Liver (tissue), 9 donors: ENCODE measurements around the gene IMPG1. TPM values are rescaled to one million over a fixed set of nuclear protein-coding genes. Genes with fewer than 3 reads are reported as not detected.

ENCODE experiments used
- DNase-seq: peaks from one replicate; pipeline ENCODE4 v3.0.0-alpha.2; 2017; ENCODE audit warnings: low spot score
- H3K27ac ChIP-seq, 2 donors: one replicate each; pipeline ENCODE4 v1.7.0; 2013; ENCODE audit warnings: inconsistent platforms in 2 of 2, low read length in 2 of 2, control low read depth in 1 of 2, low read depth in 1 of 2, mild to moderate bottlenecking in 1 of 2
- H3K27me3 ChIP-seq, 4 donors: one replicate each; pipeline versions ENCODE4 v1.6.1 to v1.7.0; 2013; ENCODE audit warnings: low read length in 3 of 4, inconsistent platforms in 1 of 4, mild to moderate bottlenecking in 1 of 4, moderate library complexity in 1 of 4; ENCODE audit not compliant: control insufficient read depth in 4 of 4, insufficient read depth in 4 of 4
- H3K36me3 ChIP-seq, 4 donors: one replicate each; pipeline versions ENCODE4 v1.6.1 to v1.7.0; 2013; ENCODE audit warnings: low read length in 3 of 4, mild to moderate bottlenecking in 3 of 4, low read depth in 1 of 4, moderate library complexity in 1 of 4; ENCODE audit not compliant: control insufficient read depth in 4 of 4, insufficient read depth in 3 of 4
- H3K4me1 ChIP-seq, 4 donors: one replicate each; pipeline versions ENCODE4 v1.6.1 to v1.7.0; 2013; ENCODE audit warnings: low read length in 3 of 4, mild to moderate bottlenecking in 3 of 4, moderate library complexity in 1 of 4; ENCODE audit not compliant: control insufficient read depth in 4 of 4, insufficient read depth in 4 of 4
- H3K4me3 ChIP-seq, 3 donors: one replicate each; pipeline versions ENCODE4 v1.6.1 to v1.7.0; 2013; ENCODE audit warnings: low read length in 3 of 3, control low read depth in 1 of 3, low read depth in 1 of 3, mild to moderate bottlenecking in 1 of 3
- H3K9ac ChIP-seq, 2 donors: one replicate each; pipeline ENCODE4 v1.7.0; 2013; ENCODE audit warnings: low read length in 2 of 2, mild to moderate bottlenecking in 2 of 2, moderate library complexity in 2 of 2, control low read depth in 1 of 2, low read depth in 1 of 2
- H3K9me3 ChIP-seq, 4 donors: one replicate each; pipeline versions ENCODE4 v1.6.1 to v1.7.0; 2013; ENCODE audit warnings: low read length in 3 of 4; ENCODE audit not compliant: control insufficient read depth in 4 of 4
- EGR1 ChIP-seq, 2 donors: IDR thresholded peaks; 2 replicates each; pipeline ENCODE4 v1.6.1; 2016 to 2018; ENCODE audit warnings: antibody characterized with exemption in 2 of 2, low read depth in 2 of 2
- FOXA1 ChIP-seq: IDR thresholded peaks from 2 replicates; pipeline ENCODE4 v1.6.1; 2016; ENCODE audit warnings: antibody characterized with exemption
- FOXA2 ChIP-seq: IDR thresholded peaks from 2 replicates; pipeline ENCODE4 v1.6.1; 2016; ENCODE audit warnings: antibody characterized with exemption
- GABPA ChIP-seq, 2 donors: IDR thresholded peaks in 1 of 2; conservative IDR thresholded peaks in 1 of 2; 2 replicates each; pipeline ENCODE4 v1.6.1; 2016; ENCODE audit warnings: antibody characterized with exemption in 2 of 2, mild to moderate bottlenecking in 1 of 2, moderate library complexity in 1 of 2
- HNF4A ChIP-seq, 2 donors: conservative IDR thresholded peaks; 2 replicates each; pipeline ENCODE4 v1.6.1; 2016; ENCODE audit warnings: antibody characterized with exemption in 2 of 2, mild to moderate bottlenecking in 2 of 2
- HNF4G ChIP-seq: IDR thresholded peaks from 2 replicates; pipeline ENCODE4 v1.6.1; 2016; ENCODE audit warnings: antibody characterized with exemption
- JUND ChIP-seq, 2 donors: IDR thresholded peaks; 2 replicates each; pipeline ENCODE4 v1.6.1; 2016; ENCODE audit warnings: antibody characterized with exemption in 2 of 2
- NR2F2 ChIP-seq: IDR thresholded peaks from 2 replicates; pipeline ENCODE4 v1.6.1; 2016; ENCODE audit warnings: antibody characterized with exemption
- RAD21 ChIP-seq, 2 donors: IDR thresholded peaks; 2 replicates each; pipeline ENCODE4 v1.6.1; 2016; ENCODE audit warnings: antibody characterized with exemption in 2 of 2, mild to moderate bottlenecking in 2 of 2
- RXRA ChIP-seq, 2 donors: IDR thresholded peaks; 2 replicates each; pipeline ENCODE4 v1.6.1; 2017 to 2018; ENCODE audit warnings: antibody characterized with exemption in 2 of 2, mild to moderate bottlenecking in 1 of 2
- SP1 ChIP-seq: IDR thresholded peaks from 2 replicates; pipeline ENCODE4 v1.6.1; 2018; ENCODE audit warnings: antibody characterized with exemption, mild to moderate bottlenecking
- TAF1 ChIP-seq: conservative IDR thresholded peaks from 2 replicates; pipeline ENCODE4 v1.6.1; 2016; ENCODE audit warnings: antibody characterized with exemption, mild to moderate bottlenecking
- YY1 ChIP-seq: IDR thresholded peaks from 2 replicates; pipeline ENCODE4 v1.6.1; 2016; ENCODE audit warnings: antibody characterized with exemption, mild to moderate bottlenecking
- WGBS: extraction: QIAGEN DNeasy Blood & Tissue Kit; methylation state at CpG from one replicate; pipeline ENCODE4 v1.1.7; 2013; 5-methylcytosine and 5-hydroxymethylcytosine counted together
- polyA plus RNA-seq, 2 donors: library from polyadenylated mRNA; stranded (reverse) in 1 of 2; unstranded in 1 of 2; fragments of 200-250 nt in 1 of 2; fragments of >200 nt in 1 of 2; fragmentation: Nextera tagmentation in 1 of 2; extraction: Ambion mirVana in 1 of 2; gene quantifications; one replicate each; pipeline versions ENCODE4 v1.2.1 to v1.2.3, GENCODE V29; 2013 to 2015
- total RNA-seq, 2 donors: library from RNA; depleted of rRNA; stranded (reverse); fragments of >200 nt; gene quantifications; one replicate each; pipeline ENCODE4 v1.2.3, GENCODE V29; 2014
- TF ChIP-seq, protein P1 (sequence below): IDR thresholded peaks from 2 replicates; pipeline ENCODE4 v1.6.1; 2016; ENCODE audit warnings: antibody characterized with exemption, mild to moderate bottlenecking
- TF ChIP-seq, protein P2 (sequence below): IDR thresholded peaks from 2 replicates; pipeline ENCODE4 v1.6.1; 2016; ENCODE audit warnings: antibody characterized with exemption
- TF ChIP-seq, protein P3 (sequence below): IDR thresholded peaks from 2 replicates; pipeline ENCODE4 v1.6.1; 2016; ENCODE audit warnings: antibody characterized with exemption
- TF ChIP-seq, protein P4 (sequence below): fragments of 150-350 bp; IDR thresholded peaks from 2 replicates; pipeline ENCODE4 v1.5.1; 2017; ENCODE audit warnings: improper control_type of control experiment, low read depth, low read length; ENCODE audit not compliant: missing input control
- TF ChIP-seq, protein P5 (sequence below): IDR thresholded peaks from 2 replicates; pipeline ENCODE4 v1.6.1; 2016; ENCODE audit warnings: antibody characterized with exemption
- donor health status: healthy.
- donor health status: healthy.
- donor health status: healthy.
- donor health status: healthy.
- donor health status: healthy.

The IMPG1 gene
- total and polyA plus RNA-seq, 4 donors = not detected

DNA sequence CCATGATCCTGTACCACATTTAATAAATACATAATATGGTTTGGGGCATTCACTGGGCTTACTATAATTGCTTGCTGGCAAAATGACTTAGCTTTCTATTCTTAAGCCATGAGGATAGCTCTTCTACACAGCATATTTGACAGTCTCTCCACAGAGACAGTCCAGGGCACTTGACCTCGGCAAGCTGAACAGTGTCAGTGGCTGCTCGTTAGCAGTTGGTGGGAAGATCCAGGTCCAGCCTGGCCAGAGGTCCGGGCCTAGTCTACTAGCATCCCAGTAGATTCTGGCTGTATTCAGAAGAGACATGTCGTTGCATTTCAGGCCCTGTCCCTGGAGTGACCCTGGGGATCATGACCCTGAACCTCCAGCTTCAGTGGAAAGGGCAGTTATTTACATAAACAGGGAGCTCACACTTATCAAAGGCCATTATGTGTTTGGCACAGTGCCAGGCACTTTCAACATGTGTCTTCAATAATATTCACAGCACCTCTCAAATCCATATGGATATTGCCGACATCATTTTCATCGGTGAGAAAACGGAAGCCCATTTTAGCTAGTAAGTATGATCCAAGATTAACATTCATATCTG lies 139.0 kb downstream of the IMPG1 start:
- Histone ChIP-seq H3K36me3 (no peaks in the 10 kb centered on the region), H3K4me1 (peaks cover 1 to 17% (median 9%) of the 10 kb centered on the region in 4 donors), H3K27ac (no peak overlapping the region), H3K27me3 (no peaks in the 10 kb centered on the region), H3K9ac (no peak overlapping the region), H3K9me3 (no peaks in the 10 kb centered on the region), H3K4me3 (no peak overlapping the region)
- TF ChIP-seq, protein P1, sequence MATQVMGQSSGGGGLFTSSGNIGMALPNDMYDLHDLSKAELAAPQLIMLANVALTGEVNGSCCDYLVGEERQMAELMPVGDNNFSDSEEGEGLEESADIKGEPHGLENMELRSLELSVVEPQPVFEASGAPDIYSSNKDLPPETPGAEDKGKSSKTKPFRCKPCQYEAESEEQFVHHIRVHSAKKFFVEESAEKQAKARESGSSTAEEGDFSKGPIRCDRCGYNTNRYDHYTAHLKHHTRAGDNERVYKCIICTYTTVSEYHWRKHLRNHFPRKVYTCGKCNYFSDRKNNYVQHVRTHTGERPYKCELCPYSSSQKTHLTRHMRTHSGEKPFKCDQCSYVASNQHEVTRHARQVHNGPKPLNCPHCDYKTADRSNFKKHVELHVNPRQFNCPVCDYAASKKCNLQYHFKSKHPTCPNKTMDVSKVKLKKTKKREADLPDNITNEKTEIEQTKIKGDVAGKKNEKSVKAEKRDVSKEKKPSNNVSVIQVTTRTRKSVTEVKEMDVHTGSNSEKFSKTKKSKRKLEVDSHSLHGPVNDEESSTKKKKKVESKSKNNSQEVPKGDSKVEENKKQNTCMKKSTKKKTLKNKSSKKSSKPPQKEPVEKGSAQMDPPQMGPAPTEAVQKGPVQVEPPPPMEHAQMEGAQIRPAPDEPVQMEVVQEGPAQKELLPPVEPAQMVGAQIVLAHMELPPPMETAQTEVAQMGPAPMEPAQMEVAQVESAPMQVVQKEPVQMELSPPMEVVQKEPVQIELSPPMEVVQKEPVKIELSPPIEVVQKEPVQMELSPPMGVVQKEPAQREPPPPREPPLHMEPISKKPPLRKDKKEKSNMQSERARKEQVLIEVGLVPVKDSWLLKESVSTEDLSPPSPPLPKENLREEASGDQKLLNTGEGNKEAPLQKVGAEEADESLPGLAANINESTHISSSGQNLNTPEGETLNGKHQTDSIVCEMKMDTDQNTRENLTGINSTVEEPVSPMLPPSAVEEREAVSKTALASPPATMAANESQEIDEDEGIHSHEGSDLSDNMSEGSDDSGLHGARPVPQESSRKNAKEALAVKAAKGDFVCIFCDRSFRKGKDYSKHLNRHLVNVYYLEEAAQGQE = no peak
- no peak for TF ChIP-seq FOXA1
- TF ChIP-seq, protein P2, sequence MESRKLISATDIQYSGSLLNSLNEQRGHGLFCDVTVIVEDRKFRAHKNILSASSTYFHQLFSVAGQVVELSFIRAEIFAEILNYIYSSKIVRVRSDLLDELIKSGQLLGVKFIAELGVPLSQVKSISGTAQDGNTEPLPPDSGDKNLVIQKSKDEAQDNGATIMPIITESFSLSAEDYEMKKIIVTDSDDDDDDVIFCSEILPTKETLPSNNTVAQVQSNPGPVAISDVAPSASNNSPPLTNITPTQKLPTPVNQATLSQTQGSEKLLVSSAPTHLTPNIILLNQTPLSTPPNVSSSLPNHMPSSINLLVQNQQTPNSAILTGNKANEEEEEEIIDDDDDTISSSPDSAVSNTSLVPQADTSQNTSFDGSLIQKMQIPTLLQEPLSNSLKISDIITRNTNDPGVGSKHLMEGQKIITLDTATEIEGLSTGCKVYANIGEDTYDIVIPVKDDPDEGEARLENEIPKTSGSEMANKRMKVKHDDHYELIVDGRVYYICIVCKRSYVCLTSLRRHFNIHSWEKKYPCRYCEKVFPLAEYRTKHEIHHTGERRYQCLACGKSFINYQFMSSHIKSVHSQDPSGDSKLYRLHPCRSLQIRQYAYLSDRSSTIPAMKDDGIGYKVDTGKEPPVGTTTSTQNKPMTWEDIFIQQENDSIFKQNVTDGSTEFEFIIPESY = no peak
- TF ChIP-seq RXRA (IDR thresholded peaks at IDR 0.05) = peak; percentile 36 to 88
- TF ChIP-seq, protein P3, sequence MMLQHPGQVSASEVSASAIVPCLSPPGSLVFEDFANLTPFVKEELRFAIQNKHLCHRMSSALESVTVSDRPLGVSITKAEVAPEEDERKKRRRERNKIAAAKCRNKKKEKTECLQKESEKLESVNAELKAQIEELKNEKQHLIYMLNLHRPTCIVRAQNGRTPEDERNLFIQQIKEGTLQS = no peak
- no peak for TF ChIP-seq HNF4G
- TF ChIP-seq FOXA2 = no peak
- TF ChIP-seq JUND (IDR thresholded peaks at IDR 0.05) = no peak
- TF ChIP-seq TAF1 = no peak
- TF ChIP-seq, protein P4, sequence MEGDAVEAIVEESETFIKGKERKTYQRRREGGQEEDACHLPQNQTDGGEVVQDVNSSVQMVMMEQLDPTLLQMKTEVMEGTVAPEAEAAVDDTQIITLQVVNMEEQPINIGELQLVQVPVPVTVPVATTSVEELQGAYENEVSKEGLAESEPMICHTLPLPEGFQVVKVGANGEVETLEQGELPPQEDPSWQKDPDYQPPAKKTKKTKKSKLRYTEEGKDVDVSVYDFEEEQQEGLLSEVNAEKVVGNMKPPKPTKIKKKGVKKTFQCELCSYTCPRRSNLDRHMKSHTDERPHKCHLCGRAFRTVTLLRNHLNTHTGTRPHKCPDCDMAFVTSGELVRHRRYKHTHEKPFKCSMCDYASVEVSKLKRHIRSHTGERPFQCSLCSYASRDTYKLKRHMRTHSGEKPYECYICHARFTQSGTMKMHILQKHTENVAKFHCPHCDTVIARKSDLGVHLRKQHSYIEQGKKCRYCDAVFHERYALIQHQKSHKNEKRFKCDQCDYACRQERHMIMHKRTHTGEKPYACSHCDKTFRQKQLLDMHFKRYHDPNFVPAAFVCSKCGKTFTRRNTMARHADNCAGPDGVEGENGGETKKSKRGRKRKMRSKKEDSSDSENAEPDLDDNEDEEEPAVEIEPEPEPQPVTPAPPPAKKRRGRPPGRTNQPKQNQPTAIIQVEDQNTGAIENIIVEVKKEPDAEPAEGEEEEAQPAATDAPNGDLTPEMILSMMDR = no peak
- TF ChIP-seq, protein P5, sequence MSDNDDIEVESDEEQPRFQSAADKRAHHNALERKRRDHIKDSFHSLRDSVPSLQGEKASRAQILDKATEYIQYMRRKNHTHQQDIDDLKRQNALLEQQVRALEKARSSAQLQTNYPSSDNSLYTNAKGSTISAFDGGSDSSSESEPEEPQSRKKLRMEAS = no peak
- TF ChIP-seq NR2F2 = peak; percentile 92
- TF ChIP-seq SP1 = peak; percentile 16
- TF ChIP-seq GABPA (IDR thresholded peaks at IDR 0.05 in 1 of 2, conservative IDR thresholded peaks at IDR 0.05 in 1 of 2) = no peak
- TF ChIP-seq RAD21 (IDR thresholded peaks at IDR 0.05) = no peak
- peak; percentile 14 to 31 for TF ChIP-seq HNF4A (conservative IDR thresholded peaks at IDR 0.05)
- TF ChIP-seq EGR1 (IDR thresholded peaks at IDR 0.05; ENCODE audit: low read depth in 2 of 2) = no peak
- TF ChIP-seq YY1 = no peak
- no peak for DNase-seq
- 64% methylated on average over 7 of the region's 7 CpGs for WGBS
